Neutrophil (primary cell): ENCODE results near the gene DNAJA4.

Experiments
- H3K27ac ChIP-seq: fragments of 200-600 bp; sonication (generic); 2 replicates; pipeline ENCODE4 v1.5.1; 2016; ENCODE audit warnings: mild to moderate bottlenecking, moderate library complexity
- H3K27me3 ChIP-seq: fragments of 200-600 bp; sonication (generic); 2 replicates; pipeline ENCODE4 v1.6.0; 2016; ENCODE audit warnings: mild to moderate bottlenecking
- H3K36me3 ChIP-seq: fragments of 200-600 bp; sonication (generic); 2 replicates; pipeline ENCODE4 v1.5.1; 2017
- H3K4me1 ChIP-seq, 2 experiments: fragments of 200-600 bp in 1 of 2; sonication (generic) in 1 of 2; 1 replicate in 1 of 2; 2 replicates in 1 of 2; pipeline versions ENCODE4 v1.5.1 to v1.6.1; 2013 to 2016; ENCODE audit warnings: low read depth in 1 of 2, low read length in 1 of 2, mild to moderate bottlenecking in 1 of 2, moderate library complexity in 1 of 2; ENCODE audit not compliant: control insufficient read depth in 1 of 2, insufficient read depth in 1 of 2
- H3K4me3 ChIP-seq, 2 experiments: fragments of 200-600 bp in 1 of 2; sonication (generic) in 1 of 2; 1 replicate in 1 of 2; 2 replicates in 1 of 2; pipeline ENCODE4 v1.5.1; 2013 to 2016; ENCODE audit warnings: low read depth in 1 of 2, low read length in 1 of 2, mild to moderate bottlenecking in 1 of 2, moderate library complexity in 1 of 2
- H3K9me3 ChIP-seq: fragments of 200-600 bp; sonication (generic); 2 replicates; pipeline ENCODE4 v1.5.1; 2016
- TF ChIP-seq, protein P1 (sequence below): fragments of 200-600 bp; sonication (generic); IDR thresholded peaks from 2 replicates; pipeline ENCODE4 v1.5.1; 2016; ENCODE audit warnings: antibody characterized with exemption

The DNAJA4 gene

GRCh38 chr15:78259232-78259631 lies 5.1 kb upstream of the DNAJA4 start:
- Histone ChIP-seq H3K27me3 (peaks cover 3% of the 10 kb centered on the region), H3K36me3 (no peaks in the 10 kb centered on the region), H3K4me3 (no peak overlapping the region), H3K27ac (no peak overlapping the region), H3K4me1 (no peaks in the 10 kb centered on the region), H3K9me3 (no peaks in the 10 kb centered on the region)
- TF ChIP-seq, protein P1, sequence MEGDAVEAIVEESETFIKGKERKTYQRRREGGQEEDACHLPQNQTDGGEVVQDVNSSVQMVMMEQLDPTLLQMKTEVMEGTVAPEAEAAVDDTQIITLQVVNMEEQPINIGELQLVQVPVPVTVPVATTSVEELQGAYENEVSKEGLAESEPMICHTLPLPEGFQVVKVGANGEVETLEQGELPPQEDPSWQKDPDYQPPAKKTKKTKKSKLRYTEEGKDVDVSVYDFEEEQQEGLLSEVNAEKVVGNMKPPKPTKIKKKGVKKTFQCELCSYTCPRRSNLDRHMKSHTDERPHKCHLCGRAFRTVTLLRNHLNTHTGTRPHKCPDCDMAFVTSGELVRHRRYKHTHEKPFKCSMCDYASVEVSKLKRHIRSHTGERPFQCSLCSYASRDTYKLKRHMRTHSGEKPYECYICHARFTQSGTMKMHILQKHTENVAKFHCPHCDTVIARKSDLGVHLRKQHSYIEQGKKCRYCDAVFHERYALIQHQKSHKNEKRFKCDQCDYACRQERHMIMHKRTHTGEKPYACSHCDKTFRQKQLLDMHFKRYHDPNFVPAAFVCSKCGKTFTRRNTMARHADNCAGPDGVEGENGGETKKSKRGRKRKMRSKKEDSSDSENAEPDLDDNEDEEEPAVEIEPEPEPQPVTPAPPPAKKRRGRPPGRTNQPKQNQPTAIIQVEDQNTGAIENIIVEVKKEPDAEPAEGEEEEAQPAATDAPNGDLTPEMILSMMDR: no peak

DNA sequence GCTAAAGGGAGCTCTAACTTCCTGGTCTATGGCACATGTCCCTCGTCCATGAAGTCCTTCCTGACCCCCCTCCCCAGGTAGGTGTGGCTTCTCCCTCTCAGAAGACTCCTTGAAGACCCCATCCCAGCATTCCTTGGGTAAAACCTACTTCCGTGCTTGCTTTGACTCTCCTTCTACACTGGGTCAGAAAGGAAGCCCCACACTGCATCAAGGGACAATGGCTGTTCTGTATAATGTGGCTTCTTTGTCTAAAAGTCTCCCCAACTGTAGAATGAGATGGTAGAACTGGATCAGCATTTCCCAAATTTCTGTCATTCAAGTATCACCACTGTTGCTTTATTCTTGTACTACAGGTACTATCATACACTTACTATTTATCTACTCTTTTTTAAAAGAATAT lies 3.9 kb upstream of the DNAJA4 start:
- H3K9me3 ChIP-seq: no peaks in the 10 kb centered on the region
- H3K27me3 ChIP-seq: peaks cover 11% of the 10 kb centered on the region
- no peaks in the 10 kb centered on the region for H3K36me3 ChIP-seq
- H3K4me3 ChIP-seq: no peak overlapping the region
- TF ChIP-seq, protein P1: no peak
- H3K4me1 ChIP-seq: peaks cover 8 to 9% of the 10 kb centered on the region in 2 experiments
- no peak overlapping the region for H3K27ac ChIP-seq

DNA sequence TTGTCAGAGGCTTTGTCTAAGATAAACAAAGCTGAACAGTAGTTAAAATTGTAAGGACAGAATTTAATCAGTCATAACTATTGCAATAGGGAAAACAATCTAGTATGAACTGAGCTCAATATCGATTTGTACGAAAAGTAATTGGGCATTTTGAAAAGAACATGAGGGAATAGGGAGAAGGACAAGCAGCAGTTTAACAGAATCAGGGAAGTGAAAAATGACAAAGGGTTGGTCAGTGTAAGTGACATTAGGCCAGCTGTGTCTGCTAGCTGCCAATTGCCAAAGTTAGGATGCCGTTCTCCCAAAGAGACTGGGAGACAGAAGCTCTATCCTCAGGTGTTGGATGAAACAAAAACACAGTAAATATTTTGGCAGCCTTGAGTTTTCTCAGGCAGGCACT lies 3.3 kb upstream of the DNAJA4 start:
- H3K4me1 ChIP-seq: peaks cover 10 to 14% of the 10 kb centered on the region in 2 experiments

DNA sequence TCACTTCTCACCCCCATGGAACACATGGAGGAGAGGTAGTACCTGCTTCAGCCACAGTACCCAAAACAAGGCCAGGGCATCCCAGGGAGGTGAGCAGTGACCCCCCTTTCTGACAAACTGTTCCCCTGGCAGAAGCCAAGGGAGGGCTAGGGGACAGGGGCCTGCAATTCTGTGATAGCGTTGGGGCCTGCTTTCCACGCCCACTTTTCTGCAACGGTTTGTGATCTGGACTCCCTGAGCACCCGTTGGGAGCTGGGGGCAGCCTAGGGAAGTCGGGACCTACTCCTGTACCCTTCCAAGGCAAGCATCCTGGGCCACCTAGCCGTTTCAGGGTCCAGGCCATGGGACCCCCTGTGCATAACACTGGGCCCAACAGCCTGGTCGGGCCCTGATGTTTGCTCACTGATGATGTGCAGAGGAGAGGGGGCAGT lies 996 bp upstream of the DNAJA4 start:
- peaks cover 11% of the 10 kb centered on the region for H3K27me3 ChIP-seq
- no peak overlapping the region for H3K27ac ChIP-seq
- H3K9me3 ChIP-seq: no peaks in the 10 kb centered on the region
- H3K36me3 ChIP-seq: no peaks in the 10 kb centered on the region
- H3K4me1 ChIP-seq: peaks cover 10 to 14% of the 10 kb centered on the region in 2 experiments
- TF ChIP-seq, protein P1: no peak
- H3K4me3 ChIP-seq: no peak overlapping the region

More for the DNA sequence above, 3.3 kb upstream of the DNAJA4 start:
- H3K36me3 ChIP-seq: no peaks in the 10 kb centered on the region
- H3K4me3 ChIP-seq: no peak overlapping the region
- peaks cover 11% of the 10 kb centered on the region for H3K27me3 ChIP-seq
- H3K9me3 ChIP-seq: no peaks in the 10 kb centered on the region
- TF ChIP-seq, protein P1: no peak
- no peak overlapping the region for H3K27ac ChIP-seq

- TF ChIP-seq, protein P1: no peak
- Histone ChIP-seq H3K9me3 (no peaks in the 10 kb centered on the region), H3K4me3 (peak overlapping the region in 1 of 2 experiments; percentile 63), H3K27ac (no peak overlapping the region), H3K27me3 (peaks cover 11% of the 10 kb centered on the region), H3K36me3 (no peaks in the 10 kb centered on the region), H3K4me1 (peaks cover 10 to 14% of the 10 kb centered on the region in 2 experiments)
These were observed 457 bp upstream of the DNAJA4 start for GRCh38 chr15:78263907-78264303.

DNA sequence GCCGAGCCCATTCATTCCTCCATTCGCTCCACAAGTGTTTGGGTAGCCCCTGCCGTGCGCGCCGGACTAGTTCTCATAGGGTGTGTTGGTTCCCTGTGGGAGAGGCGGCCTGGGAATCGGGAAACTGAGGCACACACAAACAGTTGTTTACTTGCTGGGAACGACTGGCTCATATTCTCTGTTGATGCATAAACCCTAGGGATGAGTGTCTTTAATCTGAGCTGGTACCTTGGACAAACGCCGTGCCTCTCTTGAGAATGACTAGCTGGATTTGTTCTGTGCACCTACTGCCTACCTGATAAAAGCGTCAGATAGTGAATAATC lies 737 bp downstream of the DNAJA4 start:
- no peaks in the 10 kb centered on the region for H3K9me3 ChIP-seq
- H3K27me3 ChIP-seq: peaks cover 11% of the 10 kb centered on the region
- H3K4me3 ChIP-seq: peak overlapping the region; percentile 53 to 63
- TF ChIP-seq, protein P1: no peak
- no peaks in the 10 kb centered on the region for H3K36me3 ChIP-seq
- H3K27ac ChIP-seq: no peak overlapping the region
- H3K4me1 ChIP-seq: peaks cover 10 to 14% of the 10 kb centered on the region in 2 experiments
